ENCODE results near the gene SNN.
A peak's percentile ranks its signal among the peaks of the same experiment; 100 is the strongest.

SNN gene

DNA sequence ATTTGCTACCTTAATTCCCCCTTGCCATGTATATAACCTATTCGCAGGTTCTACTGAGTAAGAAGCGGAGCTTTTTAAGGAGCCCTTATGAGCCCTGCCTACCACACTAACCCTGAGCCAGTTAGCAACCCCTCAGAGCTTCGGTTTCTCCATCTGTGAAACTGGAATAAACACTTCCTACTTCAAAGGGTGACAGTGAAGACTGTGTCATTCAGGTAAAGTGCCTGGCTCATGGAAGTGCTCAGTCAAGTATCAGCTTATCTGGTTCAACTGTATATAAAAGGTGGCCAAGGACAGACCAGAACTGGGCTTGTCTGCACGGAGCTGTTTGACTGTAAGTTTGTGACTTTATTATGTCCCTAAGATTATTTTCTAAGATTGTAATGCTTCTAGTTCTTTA is 43.4 kb downstream of the SNN start:
- no peaks in the 10 kb centered on the region for H3K27me3 Mint-ChIP-seq
- H3K27ac Mint-ChIP-seq = no peak overlapping the region
- H3K9me3 Mint-ChIP-seq = no peaks in the 10 kb centered on the region
- peaks cover 26% of the 10 kb centered on the region for H3K4me1 Mint-ChIP-seq
- no peak for ATAC-seq
- H3K4me3 Mint-ChIP-seq = no peak overlapping the region
- peaks cover 28% of the 10 kb centered on the region for H3K36me3 Mint-ChIP-seq

GRCh38 chr16:11712122-11712521 is 43.9 kb downstream of the SNN start:
- Mint-ChIP-seq H3K27ac (no peak overlapping the region), H3K36me3 (peaks cover 31% of the 10 kb centered on the region), H3K9me3 (no peaks in the 10 kb centered on the region), H3K27me3 (no peaks in the 10 kb centered on the region), H3K4me1 (peaks cover 25% of the 10 kb centered on the region), H3K4me3 (no peak overlapping the region)
- no peak for ATAC-seq

DNA sequence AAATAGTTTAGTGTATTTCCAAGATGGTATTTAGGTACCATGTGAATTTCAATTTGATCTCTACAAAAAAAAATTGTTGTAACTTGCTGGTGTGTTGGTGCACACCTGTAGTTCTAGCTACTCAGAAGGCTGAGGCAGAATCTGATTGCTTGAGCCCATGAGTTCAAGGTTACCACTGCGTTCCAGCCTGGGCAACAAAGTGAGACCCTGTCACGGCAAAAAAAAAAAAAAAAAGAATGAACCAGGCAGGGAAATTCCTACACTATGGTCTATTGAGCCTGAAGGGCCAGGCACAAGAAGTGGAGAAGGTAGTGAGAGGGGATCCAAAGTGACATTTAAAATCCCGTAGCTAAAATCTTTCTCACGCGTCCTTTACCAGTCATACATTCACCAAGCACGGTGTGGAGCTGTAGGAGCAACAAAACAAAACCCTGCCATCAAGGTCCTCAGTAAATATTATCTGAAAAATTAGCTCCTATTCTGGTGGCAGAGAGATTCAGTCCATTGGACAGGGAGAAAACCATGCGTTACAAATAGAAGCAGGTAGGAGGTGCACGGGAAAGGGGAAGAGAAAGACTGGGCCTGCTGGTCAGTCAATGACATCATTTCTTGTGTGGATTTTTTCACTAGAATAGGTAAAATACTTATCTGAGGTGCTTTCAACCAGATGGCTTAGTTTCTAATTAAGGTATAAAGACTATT is 47.1 kb downstream of the SNN start:
- ATAC-seq = no peak
- Mint-ChIP-seq H3K27ac (peak overlapping the region; percentile 64), H3K4me3 (no peak overlapping the region), H3K27me3 (no peaks in the 10 kb centered on the region), H3K36me3 (peaks cover 30% of the 10 kb centered on the region), H3K9me3 (no peaks in the 10 kb centered on the region), H3K4me1 (peaks cover 18% of the 10 kb centered on the region)

DNA sequence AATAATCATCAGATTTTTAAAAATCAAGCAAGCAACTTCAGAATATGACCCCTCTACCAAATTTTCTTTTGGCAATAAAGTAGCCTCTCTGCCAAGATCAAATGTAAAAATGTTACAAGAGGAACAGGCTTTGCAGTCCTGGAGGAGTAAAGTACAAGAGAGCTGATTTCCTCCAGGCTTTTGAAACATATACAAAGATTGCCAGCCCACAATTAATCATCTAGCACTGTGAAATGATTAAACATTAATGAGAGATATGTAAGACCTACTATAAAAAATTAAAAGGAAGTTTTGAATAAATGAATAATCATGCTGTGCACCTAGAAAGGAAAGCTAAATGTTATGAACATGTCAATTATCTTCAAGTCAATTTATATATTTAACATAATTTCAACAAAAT is 48.1 kb downstream of the SNN start:
- H3K4me1 Mint-ChIP-seq = peaks cover 11% of the 10 kb centered on the region
- no peaks in the 10 kb centered on the region for H3K9me3 Mint-ChIP-seq
- no peaks in the 10 kb centered on the region for H3K27me3 Mint-ChIP-seq
- peaks cover 36% of the 10 kb centered on the region for H3K36me3 Mint-ChIP-seq
- H3K4me3 Mint-ChIP-seq = no peak overlapping the region
- ATAC-seq = no peak
- H3K27ac Mint-ChIP-seq = peak overlapping the region; percentile 64

GRCh38 chr16:11717811-11718210 is 49.6 kb downstream of the SNN start:
- peaks cover 43% of the 10 kb centered on the region for H3K36me3 Mint-ChIP-seq
- H3K9me3 Mint-ChIP-seq = no peaks in the 10 kb centered on the region
- H3K27me3 Mint-ChIP-seq = no peaks in the 10 kb centered on the region
- peak overlapping the region; percentile 53 for H3K27ac Mint-ChIP-seq
- H3K4me1 Mint-ChIP-seq = peaks cover 18% of the 10 kb centered on the region
- H3K4me3 Mint-ChIP-seq = no peak overlapping the region
- ATAC-seq = no peak

DNA sequence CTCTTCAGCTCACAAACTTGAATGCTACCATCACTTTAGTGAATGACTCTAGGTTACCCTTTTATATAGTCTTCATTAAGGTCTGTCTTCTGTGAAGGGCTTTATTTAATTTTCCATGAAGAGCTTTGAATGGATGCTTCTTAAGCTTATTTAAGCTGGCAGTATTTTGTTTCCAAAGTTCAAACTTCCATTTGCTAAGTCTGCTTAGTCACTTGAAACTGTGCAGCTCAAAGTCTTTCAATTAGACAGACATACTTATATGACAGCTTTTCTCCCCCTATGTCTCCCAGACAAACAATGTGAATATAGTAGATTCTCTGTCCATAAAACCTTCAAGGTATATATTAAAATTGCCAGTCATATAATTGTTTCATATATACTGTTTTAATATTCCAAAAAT is 50.9 kb downstream of the SNN start:
- no peak overlapping the region for H3K4me3 Mint-ChIP-seq
- H3K27ac Mint-ChIP-seq = no peak overlapping the region
- ATAC-seq = no peak
- peaks cover 27% of the 10 kb centered on the region for H3K4me1 Mint-ChIP-seq
- H3K9me3 Mint-ChIP-seq = no peaks in the 10 kb centered on the region
- no peaks in the 10 kb centered on the region for H3K27me3 Mint-ChIP-seq
- peaks cover 56% of the 10 kb centered on the region for H3K36me3 Mint-ChIP-seq

DNA sequence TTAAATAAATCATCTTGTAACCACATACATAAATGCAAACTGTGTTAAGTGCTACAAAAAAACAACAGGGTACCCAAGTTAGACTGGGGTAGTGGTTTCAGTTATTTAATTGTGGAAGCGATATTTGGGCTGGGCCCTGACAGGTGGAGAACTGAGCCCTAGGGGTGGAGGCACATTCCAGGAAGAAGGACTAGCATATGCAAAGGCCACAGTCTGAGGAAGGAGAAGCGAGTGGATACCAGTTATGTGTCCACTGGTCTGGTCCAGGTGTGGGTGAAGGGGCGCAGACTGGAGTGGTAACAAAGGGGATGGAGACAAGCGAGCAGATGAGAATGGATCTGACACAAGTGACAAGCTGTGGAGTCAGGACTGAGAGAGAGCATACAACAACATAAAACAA is 51.5 kb downstream of the SNN start:
- no peaks in the 10 kb centered on the region for H3K9me3 Mint-ChIP-seq
- no peak for ATAC-seq
- no peak overlapping the region for H3K27ac Mint-ChIP-seq
- peaks cover 27% of the 10 kb centered on the region for H3K4me1 Mint-ChIP-seq
- H3K4me3 Mint-ChIP-seq = no peak overlapping the region
- H3K36me3 Mint-ChIP-seq = peaks cover 54% of the 10 kb centered on the region
- H3K27me3 Mint-ChIP-seq = no peaks in the 10 kb centered on the region

DNA sequence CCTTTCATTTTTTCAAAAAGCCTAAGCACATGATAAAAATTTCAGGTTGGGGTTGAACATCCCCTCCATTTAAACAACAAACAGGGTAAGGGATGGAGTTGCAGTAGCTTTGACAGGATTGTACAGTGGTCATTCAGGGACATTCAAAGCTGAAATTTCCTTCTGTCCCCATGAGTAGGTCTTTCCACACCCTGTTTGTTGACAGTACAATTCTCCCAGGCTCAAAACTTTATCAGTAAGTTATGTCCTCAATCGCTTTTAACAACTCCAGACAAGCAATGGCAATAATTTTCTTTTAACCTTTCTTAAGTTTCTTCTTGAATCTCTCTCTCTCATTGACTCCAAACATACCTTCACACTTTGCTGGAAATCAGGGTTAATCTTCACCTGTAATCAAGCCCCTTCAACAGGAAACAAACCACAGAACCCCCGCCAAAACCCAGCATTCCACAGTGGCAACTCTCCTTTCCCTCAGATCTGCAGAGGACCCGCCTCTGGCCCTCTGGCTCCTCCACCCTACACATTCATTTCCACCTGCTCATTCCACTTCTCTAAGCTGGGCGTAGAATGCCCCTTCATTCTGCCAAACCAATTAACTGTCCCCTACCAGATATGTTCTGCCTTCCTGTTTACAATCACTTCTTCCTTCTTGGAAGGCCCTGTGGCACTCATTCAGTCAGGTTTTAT is 53.7 kb downstream of the SNN start:
- ATAC-seq = no peak
- Mint-ChIP-seq H3K27me3 (no peaks in the 10 kb centered on the region), H3K27ac (peak overlapping the region; percentile 2), H3K4me1 (peaks cover 15% of the 10 kb centered on the region), H3K4me3 (no peak overlapping the region), H3K9me3 (no peaks in the 10 kb centered on the region), H3K36me3 (peaks cover 47% of the 10 kb centered on the region)

- Mint-ChIP-seq H3K36me3 (peaks cover 46% of the 10 kb centered on the region), H3K27me3 (no peaks in the 10 kb centered on the region), H3K9me3 (no peaks in the 10 kb centered on the region), H3K4me3 (no peak overlapping the region), H3K4me1 (peaks cover 15% of the 10 kb centered on the region), H3K27ac (peak overlapping the region; percentile 2)
- ATAC-seq = no peak
These were observed 54.2 kb downstream of the SNN start for GRCh38 chr16:11722468-11722808.

DNA sequence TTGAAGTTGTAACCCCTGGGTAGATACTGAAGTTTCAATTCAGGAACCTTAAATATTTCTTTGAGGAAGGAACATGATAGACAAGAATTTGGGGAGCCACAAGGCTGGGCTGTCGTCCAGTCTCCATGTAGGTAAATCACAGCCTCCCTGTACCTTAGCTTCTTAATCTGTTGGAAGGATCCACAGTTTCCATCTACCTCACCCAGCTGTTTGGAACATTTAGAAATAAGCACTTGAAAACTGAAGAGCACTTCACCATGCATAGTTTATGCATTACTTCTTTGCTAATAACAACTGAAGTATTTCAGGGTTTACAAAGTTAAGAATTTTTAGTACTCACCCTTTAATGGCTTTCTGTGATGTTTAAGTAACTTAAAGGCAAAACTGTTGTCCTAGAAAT is 57.2 kb downstream of the SNN start:
- H3K27ac Mint-ChIP-seq = no peak overlapping the region

GRCh38 chr16:11726008-11726407 is 57.8 kb downstream of the SNN start:
- no peaks in the 10 kb centered on the region for H3K9me3 Mint-ChIP-seq
- ATAC-seq = no peak
- no peak overlapping the region for H3K27ac Mint-ChIP-seq
- H3K4me1 Mint-ChIP-seq = peaks cover 15% of the 10 kb centered on the region
- H3K27me3 Mint-ChIP-seq = no peaks in the 10 kb centered on the region
- H3K36me3 Mint-ChIP-seq = peaks cover 64% of the 10 kb centered on the region
- H3K4me3 Mint-ChIP-seq = no peak overlapping the region

More for the DNA sequence above, 57.2 kb downstream of the SNN start:
- no peaks in the 10 kb centered on the region for H3K9me3 Mint-ChIP-seq
- no peaks in the 10 kb centered on the region for H3K27me3 Mint-ChIP-seq
- H3K4me1 Mint-ChIP-seq = peaks cover 15% of the 10 kb centered on the region
- H3K4me3 Mint-ChIP-seq = no peak overlapping the region
- no peak for ATAC-seq
- peaks cover 64% of the 10 kb centered on the region for H3K36me3 Mint-ChIP-seq

- no peak overlapping the region for H3K4me3 Mint-ChIP-seq
- H3K9me3 Mint-ChIP-seq = no peaks in the 10 kb centered on the region
- peaks cover 9% of the 10 kb centered on the region for H3K4me1 Mint-ChIP-seq
- no peak overlapping the region for H3K27ac Mint-ChIP-seq
- H3K27me3 Mint-ChIP-seq = no peaks in the 10 kb centered on the region
- H3K36me3 Mint-ChIP-seq = peaks cover 60% of the 10 kb centered on the region
- ATAC-seq = no peak
These were observed 59.7 kb downstream of the SNN start for GRCh38 chr16:11727796-11728543.

All from stimulated activated memory B cell treated with anti-CD40 and anti-IgM and Interleukin-4, amounts not matched to agents 10 μg/mL and 1 μg/mL and 100 μg/mL, for 72 hours (primary cell).